Neural crest cell (in vitro differentiated cells): ENCODE data around the gene RELN. TPM values are rescaled to one million over a fixed set of nuclear protein-coding genes. Genes with fewer than 3 reads are reported as not detected.
"Not testable (repeated sequence)": the region's sequence is repeated elsewhere in the genome, so short reads cannot be mapped to it uniquely, and the experiment has no call there.

ENCODE experiments used
- DNase-seq: peaks from one replicate; pipeline ENCODE4 v3.0.0; 2021; ENCODE audit warnings: low read depth, mixed read lengths, low spot score
- H3K27ac Mint-ChIP-seq: one replicate; pipeline ENCODE4 v1.8.0; 2021; ENCODE audit warnings: mild to moderate bottlenecking, mixed read lengths; ENCODE audit not compliant: unreplicated experiment
- H3K27me3 Mint-ChIP-seq: 2 replicates; pipeline ENCODE4 v1.8.0; 2021; ENCODE audit warnings: low read depth, mild to moderate bottlenecking, mixed read lengths
- H3K36me3 Mint-ChIP-seq: 2 replicates; pipeline ENCODE4 v1.8.0; 2021; ENCODE audit warnings: low read depth, mild to moderate bottlenecking, mixed read lengths
- H3K4me1 Mint-ChIP-seq: 2 replicates; pipeline ENCODE4 v1.8.0; 2021; ENCODE audit warnings: mixed read lengths
- H3K4me3 Mint-ChIP-seq: one replicate; pipeline ENCODE4 v1.8.0; 2021; ENCODE audit warnings: mild to moderate bottlenecking, mixed read lengths
- H3K9me3 Mint-ChIP-seq: 2 replicates; pipeline ENCODE4 v1.8.0; 2021; ENCODE audit warnings: mixed read lengths
- CTCF ChIP-seq: fragments of 200-600 bp; sonication (generic); conservative IDR thresholded peaks from 2 replicates; pipeline ENCODE4 v1.5.0; 2021; ENCODE audit warnings: antibody characterized with exemption, mild to moderate bottlenecking
- total RNA-seq: library from RNA; stranded (reverse); gene quantifications from 2 replicates; pipeline ENCODE4 v1.2.1, GENCODE V29; 2021

RELN gene
- total RNA-seq, 1 donor from 2014 or later: 0.02 TPM

- no peaks in the 10 kb centered on the region for H3K36me3 Mint-ChIP-seq
- no peaks in the 10 kb centered on the region for H3K4me1 Mint-ChIP-seq
- no peak for TF ChIP-seq CTCF
- peaks cover 57% of the 10 kb centered on the region for H3K27me3 Mint-ChIP-seq
- peaks cover 8% of the 10 kb centered on the region for H3K9me3 Mint-ChIP-seq
- DNase-seq: no peak
- no peak overlapping the region for H3K27ac Mint-ChIP-seq
- no peak overlapping the region for H3K4me3 Mint-ChIP-seq
Observed at GRCh38 chr7:103791894-103792293, 197.6 kb downstream of the RELN start.

- Mint-ChIP-seq H3K27me3 (peaks cover 73% of the 10 kb centered on the region), H3K9me3 (peaks cover 11% of the 10 kb centered on the region)
- H3K27ac Mint-ChIP-seq, DNase-seq, H3K36me3 Mint-ChIP-seq, H3K4me3 Mint-ChIP-seq, H3K4me1 Mint-ChIP-seq: not testable (repeated sequence)
Observed at GRCh38 chr7:103787041-103787440, 202.4 kb downstream of the RELN start.

GRCh38 chr7:103784646-103785286, 204.7 kb downstream of the RELN start:
- Mint-ChIP-seq H3K9me3 (peaks cover 16% of the 10 kb centered on the region), H3K27ac (no peak overlapping the region), H3K36me3 (no peaks in the 10 kb centered on the region), H3K27me3 (peaks cover 72% of the 10 kb centered on the region), H3K4me1 (no peaks in the 10 kb centered on the region), H3K4me3 (no peak overlapping the region)
- DNase-seq: no peak
- no peak for TF ChIP-seq CTCF

GRCh38 chr7:103781409-103781808, 208.0 kb downstream of the RELN start:
- Mint-ChIP-seq H3K27me3 (peaks cover 45% of the 10 kb centered on the region), H3K9me3 (peaks cover 5% of the 10 kb centered on the region), H3K4me3 (no peak overlapping the region), H3K4me1 (no peaks in the 10 kb centered on the region), H3K36me3 (no peaks in the 10 kb centered on the region), H3K27ac (no peak overlapping the region)
- DNase-seq: no peak
- no peak for TF ChIP-seq CTCF

GRCh38 chr7:103780561-103780960, 208.9 kb downstream of the RELN start:
- DNase-seq, H3K36me3 Mint-ChIP-seq, H3K27ac Mint-ChIP-seq, H3K9me3 Mint-ChIP-seq, H3K4me1 Mint-ChIP-seq, H3K4me3 Mint-ChIP-seq: not testable (repeated sequence)
- H3K27me3 Mint-ChIP-seq: peaks cover 46% of the 10 kb centered on the region

- Mint-ChIP-seq H3K27ac (no peak overlapping the region), H3K9me3 (peaks cover 5% of the 10 kb centered on the region), H3K27me3 (peaks cover 23% of the 10 kb centered on the region), H3K36me3 (no peaks in the 10 kb centered on the region), H3K4me3 (no peak overlapping the region), H3K4me1 (no peaks in the 10 kb centered on the region)
- DNase-seq: no peak
- no peak for TF ChIP-seq CTCF
Observed at GRCh38 chr7:103777440-103777839, 212.0 kb downstream of the RELN start.

GRCh38 chr7:103773726-103774125, 215.7 kb downstream of the RELN start:
- Mint-ChIP-seq H3K9me3 (no peaks in the 10 kb centered on the region), H3K27me3 (peaks cover 19% of the 10 kb centered on the region), H3K4me3 (no peak overlapping the region), H3K27ac (no peak overlapping the region), H3K4me1 (no peaks in the 10 kb centered on the region), H3K36me3 (no peaks in the 10 kb centered on the region)
- DNase-seq: no peak
- no peak for TF ChIP-seq CTCF
